ENCODE measurements around the gene CHMP1A.
"Not testable (repeated sequence)": the region's sequence is repeated elsewhere in the genome, so short reads cannot be mapped to it uniquely, and the experiment has no call there.

CHMP1A gene

DNA sequence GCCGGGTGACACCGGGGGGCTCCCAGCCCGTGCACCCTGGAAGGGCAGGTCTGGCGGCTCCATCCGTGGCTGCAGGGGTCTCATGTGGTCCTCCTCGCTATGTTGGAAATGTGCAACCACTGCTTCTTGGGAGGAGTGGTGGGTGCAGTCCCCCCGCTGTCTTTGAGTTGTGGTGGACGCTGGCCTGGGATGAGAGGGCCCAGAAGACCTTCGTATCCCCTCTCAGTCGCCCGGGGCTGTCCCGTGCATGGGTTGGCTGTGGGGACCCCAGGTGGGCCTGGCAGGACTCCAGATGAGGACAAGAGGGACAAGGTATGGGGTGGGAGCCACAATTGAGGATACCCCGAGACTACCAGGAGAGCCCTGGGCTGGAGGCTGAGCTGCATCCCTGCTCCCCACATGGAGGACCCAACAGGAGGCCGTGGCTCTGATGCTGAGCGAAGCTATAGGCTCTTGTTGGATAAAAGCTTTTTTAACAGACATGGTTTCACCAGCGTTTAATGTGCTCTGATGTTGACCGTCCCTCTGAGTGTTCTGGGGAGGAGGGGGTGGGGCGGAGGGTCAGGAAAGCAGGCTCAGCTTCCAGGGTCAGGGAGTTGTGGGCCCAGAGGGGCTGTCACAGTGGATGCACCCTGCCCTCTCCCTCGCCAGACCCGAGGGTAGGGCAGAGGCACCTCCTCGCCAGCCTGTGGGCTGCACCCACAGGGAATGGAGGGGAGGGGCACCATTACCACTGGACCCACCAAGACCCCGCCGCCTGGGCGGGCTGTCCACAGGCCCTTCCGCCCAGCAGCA is 38.6 kb upstream of the CHMP1A start:
- in situ Hi-C loops (cut with MboI; ENCODE audit: low pct_unique_long_range_greater_than_20kb, low sequenced_read_pairs, unreplicated experiment): no loop called here
- no peak for DNase-seq (ENCODE audit: low spot score)
- TF ChIP-seq, protein P1, sequence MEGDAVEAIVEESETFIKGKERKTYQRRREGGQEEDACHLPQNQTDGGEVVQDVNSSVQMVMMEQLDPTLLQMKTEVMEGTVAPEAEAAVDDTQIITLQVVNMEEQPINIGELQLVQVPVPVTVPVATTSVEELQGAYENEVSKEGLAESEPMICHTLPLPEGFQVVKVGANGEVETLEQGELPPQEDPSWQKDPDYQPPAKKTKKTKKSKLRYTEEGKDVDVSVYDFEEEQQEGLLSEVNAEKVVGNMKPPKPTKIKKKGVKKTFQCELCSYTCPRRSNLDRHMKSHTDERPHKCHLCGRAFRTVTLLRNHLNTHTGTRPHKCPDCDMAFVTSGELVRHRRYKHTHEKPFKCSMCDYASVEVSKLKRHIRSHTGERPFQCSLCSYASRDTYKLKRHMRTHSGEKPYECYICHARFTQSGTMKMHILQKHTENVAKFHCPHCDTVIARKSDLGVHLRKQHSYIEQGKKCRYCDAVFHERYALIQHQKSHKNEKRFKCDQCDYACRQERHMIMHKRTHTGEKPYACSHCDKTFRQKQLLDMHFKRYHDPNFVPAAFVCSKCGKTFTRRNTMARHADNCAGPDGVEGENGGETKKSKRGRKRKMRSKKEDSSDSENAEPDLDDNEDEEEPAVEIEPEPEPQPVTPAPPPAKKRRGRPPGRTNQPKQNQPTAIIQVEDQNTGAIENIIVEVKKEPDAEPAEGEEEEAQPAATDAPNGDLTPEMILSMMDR (IDR thresholded peaks at IDR 0.05; ENCODE audit: extremely low read depth, insufficient read depth, missing control alignments): no peak

DNA sequence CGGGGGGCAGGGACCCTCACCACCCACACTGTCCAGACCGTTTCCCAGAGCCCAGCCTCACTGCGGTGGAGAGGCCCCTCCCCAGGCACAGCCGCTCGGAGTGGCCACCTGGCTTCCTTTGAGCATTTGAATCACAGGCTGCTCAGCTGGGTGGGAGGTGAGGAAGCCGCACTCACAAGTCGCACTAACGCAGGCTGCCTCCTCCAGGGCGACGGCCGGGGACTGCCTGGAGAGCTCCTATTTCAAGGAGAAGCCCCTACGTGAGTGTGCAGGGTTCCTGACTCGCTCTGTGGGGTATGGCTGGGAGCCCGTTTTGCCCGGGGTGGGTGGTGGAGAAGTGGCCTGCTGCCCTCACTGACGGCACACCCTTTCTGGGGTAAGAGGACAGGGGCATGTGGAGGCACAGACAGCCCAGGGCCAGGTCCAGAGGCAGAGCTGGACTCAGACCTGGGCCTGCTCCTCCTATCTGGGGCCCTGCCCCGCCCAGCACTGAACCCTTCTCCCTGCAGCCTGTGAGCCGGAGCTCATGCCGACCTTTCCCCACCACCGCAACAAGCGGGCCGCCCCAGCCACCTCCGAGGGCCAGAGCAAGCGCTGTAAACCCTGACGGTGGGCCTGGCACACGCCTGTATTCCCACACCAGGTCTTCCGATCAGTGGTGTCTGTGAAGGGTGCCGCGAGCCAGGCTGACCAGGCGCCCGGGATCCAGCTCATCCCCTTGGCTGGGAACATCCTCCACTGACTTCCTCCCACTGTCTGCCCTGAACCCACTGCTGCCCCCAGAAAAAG is 37.8 kb upstream of the CHMP1A start:
- TF ChIP-seq, protein P1 (IDR thresholded peaks at IDR 0.05; ENCODE audit: extremely low read depth, insufficient read depth, missing control alignments): no peak
- in situ Hi-C loops (cut with MboI; ENCODE audit: low pct_unique_long_range_greater_than_20kb, low sequenced_read_pairs, unreplicated experiment): no loop called here
- DNase-seq (ENCODE audit: low spot score): no peak

- in situ Hi-C loops (cut with MboI; ENCODE audit: low pct_unique_long_range_greater_than_20kb, low sequenced_read_pairs, unreplicated experiment); DNase-seq (ENCODE audit: low spot score): not testable (repeated sequence)
These were observed 37.2 kb upstream of the CHMP1A start for GRCh38 chr16:89694784-89695085.

- in situ Hi-C loops (cut with MboI; ENCODE audit: low pct_unique_long_range_greater_than_20kb, low sequenced_read_pairs, unreplicated experiment): no loop called here
These were observed 36.6 kb upstream of the CHMP1A start for GRCh38 chr16:89693931-89694783.

DNA sequence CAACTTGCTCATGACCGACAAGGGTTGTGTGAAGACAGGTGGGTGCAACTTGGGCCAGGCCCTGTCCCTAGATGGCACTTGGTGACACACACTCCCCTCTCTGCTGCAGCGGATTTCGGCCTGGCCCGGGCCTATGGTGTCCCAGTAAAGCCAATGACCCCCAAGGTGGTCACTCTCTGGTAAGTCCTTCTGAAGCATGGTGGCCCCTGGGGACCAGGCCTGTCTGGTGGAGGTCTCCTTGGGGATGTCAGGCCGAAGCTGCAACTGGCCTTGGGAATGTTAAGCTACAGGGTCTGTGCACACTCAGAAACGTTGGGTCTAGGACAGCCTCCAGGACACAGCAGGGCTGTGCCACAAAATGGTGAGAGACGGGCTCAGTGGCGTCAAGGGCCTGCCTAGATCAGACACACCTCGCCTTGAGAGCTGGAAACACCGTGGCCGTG is 35.8 kb upstream of the CHMP1A start:
- in situ Hi-C loops (cut with MboI; ENCODE audit: low pct_unique_long_range_greater_than_20kb, low sequenced_read_pairs, unreplicated experiment): no loop called here
- no peak for DNase-seq (ENCODE audit: low spot score)

More at GRCh38 chr16:89693931-89694783, 36.6 kb upstream of the CHMP1A start:
- DNase-seq (ENCODE audit: low spot score): no peak
- TF ChIP-seq, protein P1 (IDR thresholded peaks at IDR 0.05; ENCODE audit: extremely low read depth, insufficient read depth, missing control alignments): no peak

GRCh38 chr16:89691986-89692569 is 34.6 kb upstream of the CHMP1A start:
- TF ChIP-seq, protein P1 (IDR thresholded peaks at IDR 0.05; ENCODE audit: extremely low read depth, insufficient read depth, missing control alignments): no peak
- no peak for DNase-seq (ENCODE audit: low spot score)
- in situ Hi-C loops (cut with MboI; ENCODE audit: low pct_unique_long_range_greater_than_20kb, low sequenced_read_pairs, unreplicated experiment): no loop called here

More for the DNA sequence above, 35.8 kb upstream of the CHMP1A start:
- TF ChIP-seq, protein P1 (IDR thresholded peaks at IDR 0.05; ENCODE audit: extremely low read depth, insufficient read depth, missing control alignments): no peak
